SK-N-SH (cell line): Measurements from ENCODE around the gene NCLN. TPM values are rescaled to one million over a fixed set of nuclear protein-coding genes. Genes with fewer than 3 reads are reported as not detected.

Experiments used
- CTCF ChIA-PET: fragments of 300-600, 350-600 bp; formaldehyde crosslinking; extraction: SDS; loops from one replicate; lab custom pipeline; 2021; lab: Yijun Ruan, JAX
- POLR2A ChIA-PET: fragments of 350-600 bp; sonication (Branson Sonifier 250); formaldehyde crosslinking; extraction: SDS; loops from one replicate; lab custom pipeline; 2020; ENCODE audit warnings: antibody characterized with exemption, inconsistent platforms; lab: Yijun Ruan, JAX
- DNase-seq: peaks from one replicate; pipeline ENCODE4 v3.0.0; 2012
- H2AFZ ChIP-seq: fragments of 200-600 bp; sonication (generic); 2 replicates; pipeline ENCODE4 v1.8.1; 2016; ENCODE audit warnings: antibody characterized with exemption, mild to moderate bottlenecking, low read depth
- H3F3A ChIP-seq: fragments of 200-600 bp; sonication (generic); replicated peaks from 2 replicates; pipeline ENCODE3; 2016; ENCODE audit warnings: antibody characterized with exemption, mild to moderate bottlenecking; ENCODE audit not compliant: insufficient read depth
- H3K27ac ChIP-seq, 2 experiments: fragments of 200-500 bp in 1 of 2; fragments of 200-600 bp in 1 of 2; sonication (Bioruptor generic) in 1 of 2; sonication (generic), shearing (Covaris generic) in 1 of 2; 2 replicates each; pipeline versions ENCODE4 v1.5.1 to v1.6.1; 2014 to 2016; ENCODE audit warnings: low read depth in 2 of 2, inconsistent platforms in 1 of 2, low read length in 1 of 2, mild to moderate bottlenecking in 1 of 2, mixed read lengths in 1 of 2
- H3K27me3 ChIP-seq: fragments of 200-600 bp; sonication (generic), shearing (Covaris generic); 2 replicates; pipeline ENCODE4 v1.6.1; 2016; ENCODE audit warnings: mixed run types; ENCODE audit not compliant: insufficient read depth
- H3K36me3 ChIP-seq, 2 experiments: fragments of 200-500 bp in 1 of 2; fragments of 200-600 bp in 1 of 2; sonication (Bioruptor generic) in 1 of 2; sonication (generic) in 1 of 2; replicated peaks in 1 of 2; 2 replicates each; pipeline versions ENCODE3 to v1.5.1; 2014 to 2016; ENCODE audit warnings: low read length in 1 of 2, mild to moderate bottlenecking in 1 of 2; ENCODE audit not compliant: insufficient read depth in 2 of 2, control insufficient read depth in 1 of 2
- H3K4me1 ChIP-seq, 2 experiments: fragments of 200-500 bp in 1 of 2; fragments of 200-600 bp in 1 of 2; sonication (Bioruptor generic) in 1 of 2; sonication (generic), shearing (Covaris generic) in 1 of 2; 2 replicates each; pipeline versions ENCODE4 v1.5.1 to v1.6.1; 2014 to 2016; ENCODE audit warnings: low read depth in 1 of 2, low read length in 1 of 2, mixed run types in 1 of 2; ENCODE audit not compliant: insufficient read depth in 2 of 2, control insufficient read depth in 1 of 2
- H3K4me2 ChIP-seq: fragments of 200-600 bp; sonication (generic), shearing (Covaris generic); 2 replicates; pipeline ENCODE4 v1.6.1; 2017; ENCODE audit warnings: mixed run types
- H3K4me3 ChIP-seq, 2 experiments: fragments of 200-500 bp in 1 of 2; fragments of 200-600 bp in 1 of 2; sonication (Bioruptor generic) in 1 of 2; sonication (generic), shearing (Covaris generic) in 1 of 2; 2 replicates each; pipeline versions ENCODE4 v1.5.1 to v1.8.1; 2014 to 2016; ENCODE audit warnings: low read depth in 2 of 2, inconsistent platforms in 1 of 2, low read length in 1 of 2, mild to moderate bottlenecking in 1 of 2, mixed read lengths in 1 of 2, moderate library complexity in 1 of 2
- H3K79me2 ChIP-seq: fragments of 200-600 bp; sonication (generic); 2 replicates; pipeline ENCODE4 v1.8.1; 2017; ENCODE audit warnings: mild to moderate bottlenecking; ENCODE audit not compliant: insufficient read depth
- H3K9ac ChIP-seq: fragments of 200-600 bp; sonication (generic); 2 replicates; pipeline ENCODE4 v1.6.1; 2017; ENCODE audit warnings: mixed run types
- H3K9me2 ChIP-seq: fragments of 200-600 bp; sonication (generic); 2 replicates; pipeline ENCODE4 v1.6.1; 2017; ENCODE audit warnings: mixed run types
- H3K9me3 ChIP-seq: fragments of 200-600 bp; sonication (generic); 2 replicates; pipeline ENCODE4 v1.6.1; 2017; ENCODE audit warnings: mixed run types, mild to moderate bottlenecking, moderate library complexity
- H4K20me1 ChIP-seq: fragments of 200-600 bp; sonication (generic); 2 replicates; pipeline ENCODE4 v1.6.1; 2017; ENCODE audit warnings: mild to moderate bottlenecking, mixed run types; ENCODE audit not compliant: insufficient read depth
- CHD2 ChIP-seq: fragments of 150-350 bp; IDR thresholded peaks from 2 replicates; pipeline ENCODE4 v1.6.1; 2018; ENCODE audit warnings: low read length; ENCODE audit not compliant: partially characterized antibody
- FOXJ3 ChIP-seq: sonication (generic); formaldehyde crosslinking; IDR thresholded peaks from 2 replicates; pipeline ENCODE4 v1.5.1; 2020; ENCODE audit warnings: mild to moderate bottlenecking, missing genetic modification reagents
- GATA2 ChIP-seq: sonication (generic); formaldehyde crosslinking; IDR thresholded peaks from 2 replicates; pipeline ENCODE4 v1.5.0; 2020; ENCODE audit warnings: mild to moderate bottlenecking, missing genetic modification reagents
- JUND ChIP-seq: IDR thresholded peaks from 2 replicates; pipeline ENCODE4 v1.4.0; 2012
- NFIC ChIP-seq: IDR thresholded peaks from 2 replicates; pipeline ENCODE4 v1.4.0; 2012; ENCODE audit warnings: borderline replicate concordance
- RCOR1 ChIP-seq: fragments of 150-350 bp; IDR thresholded peaks from 2 replicates; pipeline ENCODE4 v1.6.1; 2017; ENCODE audit warnings: antibody characterized with exemption, low read length
- RFX5 ChIP-seq: IDR thresholded peaks from 2 replicates; pipeline ENCODE4 v1.6.1; 2012; ENCODE audit warnings: mild to moderate bottlenecking, improper control_type of control experiment, low read length
- RXRA ChIP-seq: IDR thresholded peaks from 2 replicates; pipeline ENCODE4 v1.4.0; 2012; ENCODE audit warnings: low read depth, mild to moderate bottlenecking, borderline replicate concordance
- SIN3A ChIP-seq: IDR thresholded peaks from 2 replicates; pipeline ENCODE4 v1.6.1; 2012; ENCODE audit warnings: low read depth, mild to moderate bottlenecking, low read length, moderate library complexity, borderline replicate concordance
- SMC3 ChIP-seq: IDR thresholded peaks from 2 replicates; pipeline ENCODE4 v1.6.1; 2012; ENCODE audit warnings: low read depth, low read length, improper control_type of control experiment
- TCF12 ChIP-seq: IDR thresholded peaks from 2 replicates; pipeline ENCODE4 v1.4.0; 2012
- WGBS: methylation state at CpG from one replicate; pipeline ENCODE4 v1.1.6; 2017; ENCODE audit warnings: low lambda C conversion rate; 5-methylcytosine and 5-hydroxymethylcytosine counted together
- polyA plus RNA-seq, 3 experiments: library from polyadenylated mRNA; depleted of rRNA; stranded (reverse); fragments of >200 nt; gene quantifications; 2 replicates each; pipeline ENCODE4 v1.2.3, GENCODE V29; 2012
- TF ChIP-seq, protein P1 (sequence below): fragments of 150-350 bp; IDR thresholded peaks from 2 replicates; pipeline ENCODE4 v1.6.1; 2017; ENCODE audit warnings: antibody characterized with exemption, low read length, low read depth, borderline replicate concordance
- TF ChIP-seq, protein P2 (sequence below): fragments of 200-600 bp; sonication (generic); IDR thresholded peaks from 2 replicates; pipeline ENCODE4 v1.6.1; 2017; ENCODE audit warnings: antibody characterized with exemption, mild to moderate bottlenecking, moderate library complexity
- TF ChIP-seq, protein P3 (sequence below): IDR thresholded peaks from 2 replicates; pipeline ENCODE4 v1.4.0; 2012; ENCODE audit warnings: low read depth, borderline replicate concordance
- TF ChIP-seq, protein P4 (sequence below): IDR thresholded peaks from 2 replicates; pipeline ENCODE4 v1.4.0; 2012; ENCODE audit warnings: low read depth
- TF ChIP-seq, protein P5 (sequence below): fragments of 150-350 bp; IDR thresholded peaks from 2 replicates; pipeline ENCODE4 v1.6.1; 2016; ENCODE audit warnings: mild to moderate bottlenecking, low read depth, low read length

Gene NCLN
- polyA plus RNA-seq, 1 of the 3 experiments (the other 2 are of a cell fraction): 69.0 TPM

DNA sequence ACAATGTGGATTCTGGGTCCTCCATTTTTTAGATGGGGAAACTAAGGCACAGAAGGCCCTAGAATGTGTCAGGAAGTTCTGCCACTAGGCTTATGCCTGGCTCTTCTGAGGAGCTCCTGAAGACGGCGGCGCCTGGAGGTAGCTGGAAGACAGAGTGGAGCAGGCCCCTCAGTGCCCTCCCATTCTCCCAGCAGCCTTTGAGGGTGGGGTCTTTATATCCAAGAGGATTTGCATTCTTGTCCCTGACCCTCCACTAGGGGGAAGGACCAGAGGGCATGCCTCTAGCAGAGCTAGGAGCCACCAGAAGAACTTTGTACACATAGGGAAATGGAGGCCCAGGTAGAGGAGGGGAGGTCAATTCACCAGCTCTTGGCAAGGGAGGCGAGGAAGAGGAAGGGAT, 48.1 kb downstream of the NCLN start:
- 81% methylated on average over 4 of the region's 4 CpGs for WGBS
- Histone ChIP-seq H2AFZ (no peak overlapping the region), H3K27ac (no peak overlapping the region), H3F3A (no peaks in the 10 kb centered on the region), H4K20me1 (no peaks in the 10 kb centered on the region), H3K4me1 (no peaks in the 10 kb centered on the region)
- POLR2A ChIA-PET: interaction anchor here (0.5 kb wide), 1 partner anchor 19 kb away, joined by 6 read pairs; no protein-coding TSS in a partner anchor
- TF ChIP-seq FOXJ3 (CRISPR knock-in tag) (no peak), RCOR1 (no peak), TCF12 (no peak), GATA2 (CRISPR knock-in tag) (no peak), RFX5 (no peak), NFIC (no peak), JUND (no peak), CHD2 (no peak), SMC3 (no peak), RXRA (no peak), SIN3A (no peak)
- TF ChIP-seq, protein P1, sequence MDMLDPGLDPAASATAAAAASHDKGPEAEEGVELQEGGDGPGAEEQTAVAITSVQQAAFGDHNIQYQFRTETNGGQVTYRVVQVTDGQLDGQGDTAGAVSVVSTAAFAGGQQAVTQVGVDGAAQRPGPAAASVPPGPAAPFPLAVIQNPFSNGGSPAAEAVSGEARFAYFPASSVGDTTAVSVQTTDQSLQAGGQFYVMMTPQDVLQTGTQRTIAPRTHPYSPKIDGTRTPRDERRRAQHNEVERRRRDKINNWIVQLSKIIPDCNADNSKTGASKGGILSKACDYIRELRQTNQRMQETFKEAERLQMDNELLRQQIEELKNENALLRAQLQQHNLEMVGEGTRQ: no peak
- TF ChIP-seq, protein P2, sequence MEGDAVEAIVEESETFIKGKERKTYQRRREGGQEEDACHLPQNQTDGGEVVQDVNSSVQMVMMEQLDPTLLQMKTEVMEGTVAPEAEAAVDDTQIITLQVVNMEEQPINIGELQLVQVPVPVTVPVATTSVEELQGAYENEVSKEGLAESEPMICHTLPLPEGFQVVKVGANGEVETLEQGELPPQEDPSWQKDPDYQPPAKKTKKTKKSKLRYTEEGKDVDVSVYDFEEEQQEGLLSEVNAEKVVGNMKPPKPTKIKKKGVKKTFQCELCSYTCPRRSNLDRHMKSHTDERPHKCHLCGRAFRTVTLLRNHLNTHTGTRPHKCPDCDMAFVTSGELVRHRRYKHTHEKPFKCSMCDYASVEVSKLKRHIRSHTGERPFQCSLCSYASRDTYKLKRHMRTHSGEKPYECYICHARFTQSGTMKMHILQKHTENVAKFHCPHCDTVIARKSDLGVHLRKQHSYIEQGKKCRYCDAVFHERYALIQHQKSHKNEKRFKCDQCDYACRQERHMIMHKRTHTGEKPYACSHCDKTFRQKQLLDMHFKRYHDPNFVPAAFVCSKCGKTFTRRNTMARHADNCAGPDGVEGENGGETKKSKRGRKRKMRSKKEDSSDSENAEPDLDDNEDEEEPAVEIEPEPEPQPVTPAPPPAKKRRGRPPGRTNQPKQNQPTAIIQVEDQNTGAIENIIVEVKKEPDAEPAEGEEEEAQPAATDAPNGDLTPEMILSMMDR: no peak
- TF ChIP-seq, protein P3, sequence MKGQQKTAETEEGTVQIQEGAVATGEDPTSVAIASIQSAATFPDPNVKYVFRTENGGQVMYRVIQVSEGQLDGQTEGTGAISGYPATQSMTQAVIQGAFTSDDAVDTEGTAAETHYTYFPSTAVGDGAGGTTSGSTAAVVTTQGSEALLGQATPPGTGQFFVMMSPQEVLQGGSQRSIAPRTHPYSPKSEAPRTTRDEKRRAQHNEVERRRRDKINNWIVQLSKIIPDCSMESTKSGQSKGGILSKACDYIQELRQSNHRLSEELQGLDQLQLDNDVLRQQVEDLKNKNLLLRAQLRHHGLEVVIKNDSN: no peak
- TF ChIP-seq, protein P4, sequence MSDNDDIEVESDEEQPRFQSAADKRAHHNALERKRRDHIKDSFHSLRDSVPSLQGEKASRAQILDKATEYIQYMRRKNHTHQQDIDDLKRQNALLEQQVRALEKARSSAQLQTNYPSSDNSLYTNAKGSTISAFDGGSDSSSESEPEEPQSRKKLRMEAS: no peak
- TF ChIP-seq, protein P5, sequence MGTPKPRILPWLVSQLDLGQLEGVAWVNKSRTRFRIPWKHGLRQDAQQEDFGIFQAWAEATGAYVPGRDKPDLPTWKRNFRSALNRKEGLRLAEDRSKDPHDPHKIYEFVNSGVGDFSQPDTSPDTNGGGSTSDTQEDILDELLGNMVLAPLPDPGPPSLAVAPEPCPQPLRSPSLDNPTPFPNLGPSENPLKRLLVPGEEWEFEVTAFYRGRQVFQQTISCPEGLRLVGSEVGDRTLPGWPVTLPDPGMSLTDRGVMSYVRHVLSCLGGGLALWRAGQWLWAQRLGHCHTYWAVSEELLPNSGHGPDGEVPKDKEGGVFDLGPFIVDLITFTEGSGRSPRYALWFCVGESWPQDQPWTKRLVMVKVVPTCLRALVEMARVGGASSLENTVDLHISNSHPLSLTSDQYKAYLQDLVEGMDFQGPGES: no peak
- TF ChIP-seq, all 33 proteins: peak for 0
- no peak overlapping the region for H3K4me2 ChIP-seq
- no peak overlapping the region for H3K9ac ChIP-seq
- H3K27me3 ChIP-seq: no peaks in the 10 kb centered on the region
- DNase-seq: no peak
- no peaks in the 10 kb centered on the region for H3K36me3 ChIP-seq
- no peaks in the 10 kb centered on the region for H3K9me3 ChIP-seq
- no peaks in the 10 kb centered on the region for H3K79me2 ChIP-seq
- no peak overlapping the region for H3K4me3 ChIP-seq
- CTCF ChIA-PET: interaction anchor here (0.7 to 2.2 kb wide), 3 partner anchors 9 to 129 kb away, joined by 3 to 8 read pairs (median 4); partner anchors contain the start of gene CELF5
- H3K9me2 ChIP-seq: no peaks in the 10 kb centered on the region
